Transverse colon (tissue), 3 donors: ENCODE measurements around the gene LRP2BP.

Source experiments
- EP300 ChIP-seq: sonication (generic); formaldehyde crosslinking; IDR thresholded peaks from one replicate; pipeline ENCODE4 v1.6.1; 2017; ENCODE audit warnings: antibody characterized with exemption, low read depth
- POLR2A ChIP-seq: fragments of 450-650 bp; IDR thresholded peaks from one replicate; pipeline ENCODE4 v1.6.1; 2016; ENCODE audit warnings: antibody characterized with exemption, mild to moderate bottlenecking, moderate library complexity
- TF ChIP-seq, protein P1 (sequence below), 5 experiments: fragments of 200-600 bp in 3 of 5; fragments of 450-650 bp in 2 of 5; sonication (generic) in 3 of 5; IDR thresholded peaks; 1 replicate in 2 of 5; 2 replicates in 3 of 5; pipeline ENCODE4 v1.5.1; 2016 to 2017; ENCODE audit warnings: antibody characterized with exemption in 5 of 5, inconsistent platforms in 3 of 5, mild to moderate bottlenecking in 2 of 5, moderate library complexity in 1 of 5

DNA sequence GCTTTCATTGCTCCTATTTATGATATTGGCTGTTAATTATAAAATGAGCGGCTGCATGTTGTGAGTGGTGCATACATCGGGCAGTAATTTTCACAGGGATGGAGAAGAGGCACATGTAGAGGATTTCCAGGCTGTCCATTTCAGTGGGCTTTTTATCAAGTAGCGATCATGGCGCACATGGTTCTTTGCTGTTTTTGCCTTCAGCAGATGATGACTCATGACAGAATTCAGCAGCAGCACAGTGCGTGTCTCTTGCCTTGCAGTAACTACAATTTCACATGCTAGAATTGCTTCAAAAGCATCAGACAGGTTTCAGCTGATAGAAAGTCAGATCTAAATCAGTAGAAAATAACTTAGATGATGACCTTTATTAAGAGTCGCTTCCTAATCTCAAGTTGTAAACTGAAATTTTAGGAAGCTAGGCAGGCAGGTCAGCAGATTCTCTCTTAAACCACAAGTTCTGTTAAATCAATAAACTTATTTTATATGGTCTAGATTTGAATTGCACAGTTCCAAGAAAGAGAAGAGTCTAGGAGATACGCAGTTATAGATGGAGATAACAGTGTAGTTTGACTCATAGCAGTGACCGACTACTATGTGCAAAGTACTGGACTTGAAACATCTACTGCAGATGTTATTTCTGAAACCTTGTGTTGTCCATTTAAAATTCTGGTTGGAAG lies 35.8 kb downstream of the LRP2BP start:
- TF ChIP-seq, protein P1, sequence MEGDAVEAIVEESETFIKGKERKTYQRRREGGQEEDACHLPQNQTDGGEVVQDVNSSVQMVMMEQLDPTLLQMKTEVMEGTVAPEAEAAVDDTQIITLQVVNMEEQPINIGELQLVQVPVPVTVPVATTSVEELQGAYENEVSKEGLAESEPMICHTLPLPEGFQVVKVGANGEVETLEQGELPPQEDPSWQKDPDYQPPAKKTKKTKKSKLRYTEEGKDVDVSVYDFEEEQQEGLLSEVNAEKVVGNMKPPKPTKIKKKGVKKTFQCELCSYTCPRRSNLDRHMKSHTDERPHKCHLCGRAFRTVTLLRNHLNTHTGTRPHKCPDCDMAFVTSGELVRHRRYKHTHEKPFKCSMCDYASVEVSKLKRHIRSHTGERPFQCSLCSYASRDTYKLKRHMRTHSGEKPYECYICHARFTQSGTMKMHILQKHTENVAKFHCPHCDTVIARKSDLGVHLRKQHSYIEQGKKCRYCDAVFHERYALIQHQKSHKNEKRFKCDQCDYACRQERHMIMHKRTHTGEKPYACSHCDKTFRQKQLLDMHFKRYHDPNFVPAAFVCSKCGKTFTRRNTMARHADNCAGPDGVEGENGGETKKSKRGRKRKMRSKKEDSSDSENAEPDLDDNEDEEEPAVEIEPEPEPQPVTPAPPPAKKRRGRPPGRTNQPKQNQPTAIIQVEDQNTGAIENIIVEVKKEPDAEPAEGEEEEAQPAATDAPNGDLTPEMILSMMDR (IDR thresholded peaks at IDR 0.05) = no peak
- TF ChIP-seq POLR2A = no peak
- no peak for TF ChIP-seq EP300
